ENCODE measurements around the gene NOX4. TPM values are rescaled to one million over a fixed set of nuclear protein-coding genes. Genes with fewer than 3 reads are reported as not detected.

Gene NOX4
- total RNA-seq, 1 experiment from 2014 or later: 3.0 TPM

- Histone ChIP-seq H3K4me1 (ENCODE audit: insufficient read depth, low read length) (no peaks in the 10 kb centered on the region; the same call in 1 of the 2 replicates), H3K4ac (ENCODE audit: low read depth, low read length) (no peak overlapping the region), H2BK12ac (ENCODE audit: insufficient read length, low read depth, low read length) (no peak overlapping the region), H2BK20ac (ENCODE audit: low read depth, low read length, poor library complexity, severe bottlenecking) (no peak overlapping the region), H4K91ac (ENCODE audit: insufficient read length, low read depth, low read length) (no peak overlapping the region), H4K20me1 (ENCODE audit: control insufficient read depth, insufficient read depth, insufficient read length) (no peaks in the 10 kb centered on the region), H3K4me2 (ENCODE audit: insufficient read depth, insufficient read length, low read length) (no peak overlapping the region), H2BK120ac (ENCODE audit: low read depth, low read length, poor library complexity, severe bottlenecking) (no peak overlapping the region), H2BK5ac (ENCODE audit: insufficient read length, low read length) (no peak overlapping the region), H3K79me2 (ENCODE audit: insufficient read depth, low read length) (no peaks in the 10 kb centered on the region), H3K14ac (ENCODE audit: insufficient read depth, low read length) (no peak overlapping the region), H3K23ac (ENCODE audit: insufficient read length, low read depth, low read length) (no peak overlapping the region), H3K9me3 (ENCODE audit: control insufficient read depth, low read depth, low read length) (no peaks in the 10 kb centered on the region), H3K23me2 (ENCODE audit: insufficient read length, low read depth, low read length, poor library complexity, severe bottlenecking) (no peaks in the 10 kb centered on the region), H3K18ac (ENCODE audit: insufficient read length, low read depth, low read length) (no peak overlapping the region), H3T11ph (ENCODE audit: low read length) (no peak overlapping the region), H3K27ac (ENCODE audit: insufficient read length, low read depth, low read length) (no peak overlapping the region), H3K9ac (ENCODE audit: extremely low read depth, insufficient read length, low read length) (no peak overlapping the region), H4K5ac (ENCODE audit: insufficient read length, low read depth, low read length) (no peak overlapping the region), H4K8ac (replicated peaks; ENCODE audit: insufficient read length, low read depth, low read length) (no peak overlapping the region), H2AFZ (ENCODE audit: low read length) (no peak overlapping the region), H2AK5ac (ENCODE audit: insufficient read length, low read length) (no peak overlapping the region), H3K79me1 (ENCODE audit: insufficient read depth, low read depth, low read length, poor library complexity, severe bottlenecking) (no peaks in the 10 kb centered on the region), H2BK15ac (ENCODE audit: low read depth, low read length) (no peak overlapping the region), H3K27me3 (ENCODE audit: insufficient read depth, low read length) (no peaks in the 10 kb centered on the region), H3K56ac (ENCODE audit: insufficient read length, low read depth, low read length) (no peak overlapping the region)
- peak; percentile 68 for DNase-seq
- H3K9me3 Mint-ChIP-seq: no peaks in the 10 kb centered on the region
- H3K4me3 Mint-ChIP-seq: no peak overlapping the region; a peak in 1 of 5 replicates
- H3K36me3 Mint-ChIP-seq (ENCODE audit: insufficient read depth in 1 of 3, low read depth in 3 of 3): no peaks in the 10 kb centered on the region
- no CpG with 5 or more reads among the region's 6 CpGs for WGBS (ENCODE audit: extremely low coverage, insufficient read length, low lambda C conversion rate)
- peaks cover 6 to 8% of the 10 kb centered on the region in 2 experiments for H3K4me1 Mint-ChIP-seq
- no peak overlapping the region for H3K27ac Mint-ChIP-seq
- peak; percentile 33; the same call in 1 of the 3 replicates for TF ChIP-seq CTCF (conservative IDR thresholded peaks at IDR 0.05)
- H3K27me3 Mint-ChIP-seq (ENCODE audit: low read depth): no peaks in the 10 kb centered on the region
Observed at GRCh38 chr11:89477175-89477574, 14.0 kb downstream of the NOX4 start.
